GM12878 (cell line): ENCODE measurements around the gene ERAS. TPM values are rescaled to one million over a fixed set of nuclear protein-coding genes. Genes with fewer than 3 reads are reported as not detected.

ENCODE experiments used
- ATAC-seq: fragments of 200-7000 bp; cut with Tn5 transposase; 3 replicates; pipeline ENCODE4 v1.9.1; 2020; ENCODE audit warnings: mild to moderate bottlenecking, moderate library complexity
- BruUV-seq: library from RNA; stranded (reverse); fragments of 400-500 nt; replicated peaks from 2 replicates; lab custom pipeline; 2021; lab: Mats Ljungman, UMichigan
- CTCF ChIA-PET: fragments of 300-600 bp; sonication (Branson Sonifier 250); formaldehyde crosslinking; extraction: SDS; loops from one replicate; lab custom pipeline; 2021; ENCODE audit warnings: inconsistent platforms; lab: Yijun Ruan, JAX
- POLR2A ChIA-PET: fragments of 350-600 bp; formaldehyde crosslinking; extraction: SDS; loops from one replicate; lab custom pipeline; 2021; ENCODE audit warnings: inconsistent platforms; lab: Charles Lee
- RAD21 ChIA-PET: fragments of 300-600 bp; sonication (Branson Sonifier 250); formaldehyde crosslinking; loops from one replicate; lab custom pipeline; 2023; ENCODE audit warnings: antibody characterized with exemption; ENCODE audit not compliant: unreplicated experiment; lab: Charles Lee
- SMC1A ChIA-PET: fragments of 300-600 bp; sonication (Branson Sonifier 250); formaldehyde crosslinking; loops from one replicate; lab custom pipeline; 2023; ENCODE audit not compliant: unreplicated experiment, uncharacterized antibody; lab: Charles Lee
- DNase-seq: peaks from one replicate; pipeline ENCODE4 v3.0.0-alpha.2; 2011; ENCODE audit warnings: low read depth, low spot score
- FAIRE-seq: peaks from 3 replicates; lab custom pipeline; 2011; peaks lifted over from hg19 to GRCh38; lab: Jason Lieb, UNC
- H2AFZ ChIP-seq: 2 replicates; pipeline ENCODE4 v1.6.0; 2011; ENCODE audit warnings: low read depth, low read length, control low read depth; ENCODE audit not compliant: control insufficient read depth
- H3K27ac ChIP-seq: 2 replicates; pipeline ENCODE4 v1.5.1; 2011; ENCODE audit warnings: control low read depth; ENCODE audit not compliant: control insufficient read depth, insufficient read depth
- H3K27me3 ChIP-seq, 2 experiments: replicated peaks in 1 of 2; 2 replicates each; pipeline versions ENCODE4 v1.6.0 to v1.6.1; 2011; ENCODE audit warnings: low read length in 1 of 2; ENCODE audit not compliant: control insufficient read depth in 2 of 2, insufficient read depth in 2 of 2
- H3K36me3 ChIP-seq, 2 experiments: 2 replicates each; pipeline ENCODE4 v1.5.1; 2011; ENCODE audit warnings: low read length in 1 of 2; ENCODE audit not compliant: control insufficient read depth in 2 of 2, insufficient read depth in 2 of 2
- H3K4me1 ChIP-seq: 2 replicates; pipeline ENCODE4 v1.6.1; 2011; ENCODE audit warnings: mild to moderate bottlenecking, low read length, moderate library complexity, mixed read lengths; ENCODE audit not compliant: control insufficient read depth, insufficient read depth
- H3K4me2 ChIP-seq: 2 replicates; pipeline ENCODE4 v1.6.0; 2011; ENCODE audit warnings: control low read depth; ENCODE audit not compliant: control insufficient read depth, insufficient read depth
- H3K4me3 ChIP-seq: fragments of 200-600 bp; sonication (generic); 2 replicates; pipeline ENCODE4 v1.5.1; 2016
- H3K79me2 ChIP-seq: 2 replicates; pipeline ENCODE4 v1.6.0; 2011; ENCODE audit warnings: low read length; ENCODE audit not compliant: control insufficient read depth, insufficient read depth
- H3K9ac ChIP-seq: 2 replicates; pipeline ENCODE4 v1.8.0; 2011; ENCODE audit warnings: low read length, control low read depth, mixed read lengths; ENCODE audit not compliant: control insufficient read depth, insufficient read depth
- H3K9me3 ChIP-seq: replicated peaks from 3 replicates; pipeline ENCODE4 v1.5.1; 2011; ENCODE audit warnings: mild to moderate bottlenecking, low read length; ENCODE audit not compliant: control insufficient read depth, insufficient read depth
- H4K20me1 ChIP-seq: 2 replicates; pipeline ENCODE4 v1.6.0; 2011; ENCODE audit not compliant: control insufficient read depth, insufficient read depth
- CEBPB ChIP-seq, 2 experiments: fragments of 150-350 bp in 1 of 2; IDR thresholded peaks; 2 replicates each; pipeline ENCODE4 v1.6.1; 2012 to 2014; ENCODE audit warnings: low read depth in 2 of 2, low read length in 2 of 2, borderline replicate concordance in 1 of 2, inconsistent platforms in 1 of 2
- MYC ChIP-seq: IDR thresholded peaks from 2 replicates; pipeline ENCODE4 v1.6.1; 2011; ENCODE audit warnings: mild to moderate bottlenecking, low read length, moderate library complexity, inconsistent platforms; ENCODE audit not compliant: insufficient read depth, insufficient replicate concordance, insufficient read length, severe bottlenecking
- POLR2AphosphoS5 ChIP-seq: IDR thresholded peaks from 2 replicates; pipeline ENCODE4 v1.6.1; 2011; ENCODE audit warnings: mild to moderate bottlenecking, low read length, inconsistent platforms
- RAD21 ChIP-seq: IDR thresholded peaks from 2 replicates; pipeline ENCODE4 v1.6.1; 2011; ENCODE audit warnings: mild to moderate bottlenecking, low read depth, low read length, moderate library complexity; ENCODE audit not compliant: insufficient read depth
- RB1 ChIP-seq: fragments of 450-650 bp; formaldehyde crosslinking; IDR thresholded peaks from 2 replicates; pipeline ENCODE4 v1.6.1; 2017; ENCODE audit warnings: mild to moderate bottlenecking, borderline replicate concordance
- RELA ChIP-seq: fragments of 450-650 bp; IDR thresholded peaks from 2 replicates; pipeline ENCODE4 v1.8.0; 2014; ENCODE audit warnings: borderline replicate concordance; ENCODE audit not compliant: partially characterized antibody
- SMAD5 ChIP-seq: IDR thresholded peaks from 2 replicates; pipeline ENCODE4 v1.6.1; 2016; ENCODE audit warnings: antibody characterized with exemption, low read depth
- SMC3 ChIP-seq: IDR thresholded peaks from 2 replicates; pipeline ENCODE4 v1.6.1; 2011; ENCODE audit warnings: low read length, improper control_type of control experiment, borderline replicate concordance
- SREBF1 ChIP-seq: IDR thresholded peaks from 2 replicates; pipeline ENCODE4 v1.6.1; 2012; ENCODE audit warnings: mild to moderate bottlenecking, low read length
- STAT1 ChIP-seq: fragments of 450-650 bp; conservative IDR thresholded peaks from 2 replicates; pipeline ENCODE4 v1.6.1; 2014; ENCODE audit warnings: antibody characterized with exemption, mild to moderate bottlenecking
- ZBED1 ChIP-seq: IDR thresholded peaks from 2 replicates; pipeline ENCODE4 v1.6.1; 2016; ENCODE audit warnings: borderline replicate concordance
- ZNF274 ChIP-seq: IDR thresholded peaks from one replicate; pipeline ENCODE4 v1.8.0; 2011; ENCODE audit not compliant: insufficient read length, insufficient read depth
- WGBS: methylation state at CpG from one replicate; pipeline ENCODE4 v1.1.6; 2016; ENCODE audit warnings: low lambda C conversion rate; ENCODE audit not compliant: insufficient replicate concordance, insufficient coverage; ENCODE audit errors: missing lambda C conversion rate; 5-methylcytosine and 5-hydroxymethylcytosine counted together
- in situ Hi-C: fragments of 300-500 bp; cut with MboI; formaldehyde crosslinking; loops from 9 replicates; pipeline ENCODE4 v1.14.3; 2018; ENCODE audit warnings: mixed read lengths
- intact Hi-C: fragments of 100-400 bp; cut with micrococcal nuclease; formaldehyde crosslinking; loops from one replicate; pipeline ENCODE4 v1.14.2; 2022; ENCODE audit not compliant: unreplicated experiment
- polyA plus RNA-seq, 11 experiments: library from polyadenylated mRNA; depleted of rRNA in 4 of 11; unstranded in 6 of 11; stranded (reverse) in 5 of 11; fragments of >200 nt; fragmentation: Nextera tagmentation in 4 of 11; fragmentation: Illumina TruSeq in 1 of 11; extraction: Ambion mirVana in 4 of 11; extraction: Trizol in 1 of 11; gene quantifications; 1 replicate in 1 of 11; 2 replicates in 10 of 11; pipeline versions ENCODE4 v1.2.1 to v1.2.3, GENCODE V29; 2011 to 2016; ENCODE audit warnings: inconsistent platforms in 2 of 11, missing spikeins in 2 of 11, low read depth in 1 of 11
- total RNA-seq, 4 experiments: library from RNA; depleted of rRNA in 3 of 4; stranded (reverse); fragments of >200 nt in 3 of 4; fragmentation: Illumina TruSeq in 1 of 4; extraction: Trizol in 1 of 4; gene quantifications; 2 replicates each; pipeline versions ENCODE4 v1.2.1 to v1.2.3, GENCODE V29; 2013 to 2021
- TF ChIP-seq, protein P1 (sequence below): IDR thresholded peaks from 2 replicates; pipeline ENCODE4 v1.6.1; 2012; ENCODE audit warnings: low read depth, low read length, improper control_type of control experiment
- TF ChIP-seq, protein P2 (sequence below): IDR thresholded peaks from 2 replicates; pipeline ENCODE4 v1.6.1; 2012; ENCODE audit warnings: low read depth, low read length, improper control_type of control experiment
- TF ChIP-seq, protein P3 (sequence below): IDR thresholded peaks from 2 replicates; pipeline ENCODE4 v1.6.1; 2012; ENCODE audit warnings: low read depth, low read length, improper control_type of control experiment
- TF ChIP-seq, protein P4 (sequence below): fragments of 450-650 bp; IDR thresholded peaks from 2 replicates; pipeline ENCODE4 v1.6.1; 2018; ENCODE audit warnings: borderline replicate concordance, mild to moderate bottlenecking; ENCODE audit not compliant: partially characterized antibody

Gene ERAS
- total and polyA plus RNA-seq, 10 of the 15 experiments (the other 5 are each of a cell fraction or from before 2014, with no cell fraction given), result not detected

DNA sequence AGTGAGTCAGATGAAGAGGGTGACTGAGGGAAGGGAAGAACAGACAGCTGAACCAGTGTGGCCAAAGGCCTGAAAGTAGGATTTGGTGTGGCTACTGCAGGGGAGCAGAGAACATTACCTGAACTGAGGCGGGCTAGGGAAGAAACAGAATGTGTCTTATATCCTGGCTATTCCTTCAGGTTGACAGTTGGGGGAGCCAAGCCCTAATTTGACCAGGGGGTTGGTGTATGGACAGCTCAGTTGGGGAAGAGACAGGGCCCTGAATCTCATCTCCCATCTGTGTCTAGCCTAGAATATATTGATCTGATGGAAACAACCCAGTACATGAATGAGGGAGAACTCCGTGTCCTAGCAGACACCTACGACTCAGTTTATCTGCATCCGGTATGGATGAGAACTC lies 20.2 kb upstream of the ERAS start:
- Histone ChIP-seq H3K36me3 (peaks cover 0 to 3% of the 10 kb centered on the region in 2 experiments; a peak in 1 of 4 replicates), H3K79me2 (no peaks in the 10 kb centered on the region), H3K27me3 (no peaks in the 10 kb centered on the region), H3K4me2 (no peak overlapping the region), H3K27ac (no peak overlapping the region), H3K9me3 (no peaks in the 10 kb centered on the region), H2AFZ (no peak overlapping the region), H3K4me3 (no peak overlapping the region), H3K4me1 (no peaks in the 10 kb centered on the region), H4K20me1 (no peaks in the 10 kb centered on the region), H3K9ac (no peak overlapping the region)
- intact Hi-C loops, result no loop called here
- RAD21 ChIA-PET, result interaction anchor here (1.0 kb wide), 1 partner anchor 131 kb away, joined by 4 read pairs; no protein-coding TSS in a partner anchor
- 83% methylated on average over 4 of the region's 4 CpGs for WGBS
- POLR2A ChIA-PET, result interaction anchor here (0.6 kb wide), 1 partner anchor 254 kb away, joined by 3 read pairs; no protein-coding TSS in a partner anchor
- DNase-seq (no peak), FAIRE-seq (no peak), ATAC-seq (no peak)
- SMC1A ChIA-PET, result interaction anchor here (0.9 to 1.6 kb wide), 3 partner anchors 94 to 140 kb away, joined by 3 to 4 read pairs (median 3); partner anchors contain the start of gene WAS
- in situ Hi-C loops, result loop anchor here (10.0 kb wide), 1 partner anchor 379 kb away; the partner anchor contains the start of gene PRICKLE3
- no TSS peak for BruUV-seq
- CTCF ChIA-PET, result no interaction called here
- TF ChIP-seq, protein P1, sequence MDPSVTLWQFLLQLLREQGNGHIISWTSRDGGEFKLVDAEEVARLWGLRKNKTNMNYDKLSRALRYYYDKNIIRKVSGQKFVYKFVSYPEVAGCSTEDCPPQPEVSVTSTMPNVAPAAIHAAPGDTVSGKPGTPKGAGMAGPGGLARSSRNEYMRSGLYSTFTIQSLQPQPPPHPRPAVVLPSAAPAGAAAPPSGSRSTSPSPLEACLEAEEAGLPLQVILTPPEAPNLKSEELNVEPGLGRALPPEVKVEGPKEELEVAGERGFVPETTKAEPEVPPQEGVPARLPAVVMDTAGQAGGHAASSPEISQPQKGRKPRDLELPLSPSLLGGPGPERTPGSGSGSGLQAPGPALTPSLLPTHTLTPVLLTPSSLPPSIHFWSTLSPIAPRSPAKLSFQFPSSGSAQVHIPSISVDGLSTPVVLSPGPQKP, result no peak
- TF ChIP-seq ZBED1 (no peak), RAD21 (peak; percentile 26), RELA (no peak), RB1 (no peak), MYC (no peak), SREBF1 (no peak), STAT1 (no peak), CEBPB (IDR thresholded peaks at IDR 0.05; ENCODE audit: borderline replicate concordance in 1 of 2, low read depth in 2 of 2, low read length in 2 of 2) (no peak), SMAD5 (no peak), SMC3 (peak; percentile 6; the same call in 1 of the 2 replicates), POLR2AphosphoS5 (no peak), ZNF274 (no peak)
- TF ChIP-seq, protein P2, sequence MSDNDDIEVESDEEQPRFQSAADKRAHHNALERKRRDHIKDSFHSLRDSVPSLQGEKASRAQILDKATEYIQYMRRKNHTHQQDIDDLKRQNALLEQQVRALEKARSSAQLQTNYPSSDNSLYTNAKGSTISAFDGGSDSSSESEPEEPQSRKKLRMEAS, result no peak
- TF ChIP-seq, protein P3, sequence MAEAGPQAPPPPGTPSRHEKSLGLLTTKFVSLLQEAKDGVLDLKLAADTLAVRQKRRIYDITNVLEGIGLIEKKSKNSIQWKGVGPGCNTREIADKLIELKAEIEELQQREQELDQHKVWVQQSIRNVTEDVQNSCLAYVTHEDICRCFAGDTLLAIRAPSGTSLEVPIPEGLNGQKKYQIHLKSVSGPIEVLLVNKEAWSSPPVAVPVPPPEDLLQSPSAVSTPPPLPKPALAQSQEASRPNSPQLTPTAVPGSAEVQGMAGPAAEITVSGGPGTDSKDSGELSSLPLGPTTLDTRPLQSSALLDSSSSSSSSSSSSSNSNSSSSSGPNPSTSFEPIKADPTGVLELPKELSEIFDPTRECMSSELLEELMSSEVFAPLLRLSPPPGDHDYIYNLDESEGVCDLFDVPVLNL, result no peak
- TF ChIP-seq, protein P4, sequence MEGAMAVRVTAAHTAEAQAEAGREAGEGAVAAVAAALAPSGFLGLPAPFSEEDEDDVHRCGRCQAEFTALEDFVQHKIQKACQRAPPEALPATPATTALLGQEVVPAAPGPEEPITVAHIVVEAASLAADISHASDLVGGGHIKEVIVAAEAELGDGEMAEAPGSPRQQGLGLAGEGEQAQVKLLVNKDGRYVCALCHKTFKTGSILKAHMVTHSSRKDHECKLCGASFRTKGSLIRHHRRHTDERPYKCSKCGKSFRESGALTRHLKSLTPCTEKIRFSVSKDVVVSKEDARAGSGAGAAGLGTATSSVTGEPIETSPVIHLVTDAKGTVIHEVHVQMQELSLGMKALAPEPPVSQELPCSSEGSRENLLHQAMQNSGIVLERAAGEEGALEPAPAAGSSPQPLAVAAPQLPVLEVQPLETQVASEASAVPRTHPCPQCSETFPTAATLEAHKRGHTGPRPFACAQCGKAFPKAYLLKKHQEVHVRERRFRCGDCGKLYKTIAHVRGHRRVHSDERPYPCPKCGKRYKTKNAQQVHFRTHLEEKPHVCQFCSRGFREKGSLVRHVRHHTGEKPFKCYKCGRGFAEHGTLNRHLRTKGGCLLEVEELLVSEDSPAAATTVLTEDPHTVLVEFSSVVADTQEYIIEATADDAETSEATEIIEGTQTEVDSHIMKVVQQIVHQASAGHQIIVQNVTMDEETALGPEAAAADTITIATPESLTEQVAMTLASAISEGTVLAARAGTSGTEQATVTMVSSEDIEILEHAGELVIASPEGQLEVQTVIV, result no peak
